IPS-20b (cell line): ENCODE results near the gene BDH1.

ENCODE experiments used
- H3K27ac ChIP-seq: one replicate; pipeline ENCODE4 v1.5.1; 2013; ENCODE audit warnings: low read length
- H3K27me3 ChIP-seq: 2 replicates; pipeline ENCODE4 v1.6.1; 2013; ENCODE audit warnings: mild to moderate bottlenecking, low read length, inconsistent platforms; ENCODE audit not compliant: insufficient read depth
- H3K36me3 ChIP-seq: 2 replicates; pipeline ENCODE4 v1.6.1; 2013; ENCODE audit warnings: low read depth, mild to moderate bottlenecking, inconsistent platforms, low read length, moderate library complexity; ENCODE audit not compliant: insufficient read depth
- H3K4me1 ChIP-seq: 2 replicates; pipeline ENCODE4 v1.6.1; 2013; ENCODE audit warnings: mild to moderate bottlenecking, control low read depth, inconsistent platforms, low read length, moderate library complexity; ENCODE audit not compliant: insufficient read depth
- H3K4me3 ChIP-seq: 2 replicates; pipeline ENCODE4 v1.5.1; 2013; ENCODE audit warnings: mild to moderate bottlenecking, low read length, inconsistent platforms
- H3K9ac ChIP-seq: 2 replicates; pipeline ENCODE4 v1.6.1; 2013; ENCODE audit warnings: low read depth, mild to moderate bottlenecking, inconsistent platforms, low read length, moderate library complexity
- H3K9me3 ChIP-seq: 2 replicates; pipeline ENCODE4 v1.6.1; 2013; ENCODE audit warnings: mild to moderate bottlenecking, low read depth, low read length, inconsistent platforms; ENCODE audit not compliant: insufficient read depth

The BDH1 gene

GRCh38 chr3:197460002-197460401, 95.8 kb downstream of the BDH1 start:
- H3K36me3 ChIP-seq = no peaks in the 10 kb centered on the region
- no peak overlapping the region for H3K4me3 ChIP-seq
- peaks cover 15% of the 10 kb centered on the region for H3K27me3 ChIP-seq
- no peak overlapping the region for H3K27ac ChIP-seq
- no peak overlapping the region for H3K9ac ChIP-seq
- peaks cover 7% of the 10 kb centered on the region; the same call in 1 of the 2 replicates for H3K4me1 ChIP-seq
- no peaks in the 10 kb centered on the region for H3K9me3 ChIP-seq
